Measurements from ENCODE around the gene TCEAL7. TPM values are rescaled to one million over a fixed set of nuclear protein-coding genes. Genes with fewer than 3 reads are reported as not detected.
A peak's percentile ranks its signal among the peaks of the same experiment; 100 is the strongest.

Gene TCEAL7
- total RNA-seq, 1 experiment from 2014 or later = not detected

GRCh38 chrX:103361798-103362197 lies 31.8 kb downstream of the TCEAL7 start:
- ChIA-PET POLR2A (no interaction called here), CTCF (no interaction called here)
- intact Hi-C loops (cut with micrococcal nuclease; ENCODE audit: unreplicated experiment) = no loop called here
- no peak for TF ChIP-seq POLR2AphosphoS5 (IDR thresholded peaks at IDR 0.05; ENCODE audit: low read depth, low read length)
- TF ChIP-seq REST (IDR thresholded peaks at IDR 0.05; ENCODE audit: insufficient read depth in 1 of 2, low read depth in 2 of 2, low read length in 1 of 2) = no peak
- TF ChIP-seq TCF7L2 (IDR thresholded peaks at IDR 0.05; ENCODE audit: low read depth, low read length) = no peak
- no peak for TF ChIP-seq SIN3A (IDR thresholded peaks at IDR 0.05; ENCODE audit: borderline replicate concordance, insufficient read depth, low read depth, low read length)
- TF ChIP-seq CTCF (IDR thresholded peaks at IDR 0.05) = no peak
- in situ Hi-C loops (cut with HindIII; ENCODE audit: low pct_unique_long_range_greater_than_20kb, low sequenced_read_pairs) = no loop called here
- no peak for ATAC-seq
- no peaks in the 10 kb centered on the region for H3K27me3 ChIP-seq (ENCODE audit: control insufficient read depth, insufficient read depth, low read length)
- H3K4me3 ChIP-seq (ENCODE audit: low read depth in 2 of 2, low read length in 2 of 2) = no peak overlapping the region
- no peak overlapping the region for H3K27ac ChIP-seq (ENCODE audit: low read length)
- peaks cover 2% of the 10 kb centered on the region for H3K36me3 ChIP-seq (ENCODE audit: control insufficient read depth, insufficient read depth, low read length)
- H3K4me1 ChIP-seq (ENCODE audit: control insufficient read depth, insufficient read depth, low read length) = peaks cover 11% of the 10 kb centered on the region
- H3K9me3 ChIP-seq (ENCODE audit: control insufficient read depth, insufficient read depth, low read depth, low read length) = no peaks in the 10 kb centered on the region
- DNase-seq (ENCODE audit: low read depth, low spot score) = no peak
- no TSS peak for BruUV-seq (replicated peaks)

- Histone ChIP-seq H3K4me3 (ENCODE audit: low read depth in 2 of 2, low read length in 2 of 2) (no peak overlapping the region), H3K36me3 (ENCODE audit: control insufficient read depth, insufficient read depth, low read length) (peaks cover 2% of the 10 kb centered on the region; the same call in 1 of the 2 replicates), H3K27ac (ENCODE audit: low read length) (no peak overlapping the region), H3K9me3 (ENCODE audit: control insufficient read depth, insufficient read depth, low read depth, low read length) (no peaks in the 10 kb centered on the region), H3K27me3 (ENCODE audit: control insufficient read depth, insufficient read depth, low read length) (no peaks in the 10 kb centered on the region), H3K4me1 (ENCODE audit: control insufficient read depth, insufficient read depth, low read length) (peaks cover 10% of the 10 kb centered on the region)
- no TSS peak for BruUV-seq (replicated peaks)
- ChIA-PET POLR2A (no interaction called here), CTCF (no interaction called here)
- no peak for DNase-seq (ENCODE audit: low read depth, low spot score)
- intact Hi-C loops (cut with micrococcal nuclease; ENCODE audit: unreplicated experiment) = no loop called here
- in situ Hi-C loops (cut with HindIII; ENCODE audit: low pct_unique_long_range_greater_than_20kb, low sequenced_read_pairs) = no loop called here
- TF ChIP-seq TCF7L2 (IDR thresholded peaks at IDR 0.05; ENCODE audit: low read depth, low read length) = no peak
- TF ChIP-seq CTCF (IDR thresholded peaks at IDR 0.05) = no peak
- TF ChIP-seq SIN3A (IDR thresholded peaks at IDR 0.05; ENCODE audit: borderline replicate concordance, insufficient read depth, low read depth, low read length) = no peak
- TF ChIP-seq REST (IDR thresholded peaks at IDR 0.05; ENCODE audit: insufficient read depth in 1 of 2, low read depth in 2 of 2, low read length in 1 of 2) = no peak
- no peak for TF ChIP-seq POLR2AphosphoS5 (IDR thresholded peaks at IDR 0.05; ENCODE audit: low read depth, low read length)
- ATAC-seq = peak; percentile 60; the same call in 1 of the 2 replicates
Measured at GRCh38 chrX:103362474-103362873, 32.4 kb downstream of the TCEAL7 start.
